Measurements from ENCODE around the gene FAM83B. TPM values are rescaled to one million over a fixed set of nuclear protein-coding genes. Genes with fewer than 3 reads are reported as not detected.

The FAM83B gene
- total RNA-seq, 1 donor: not detected

- H4K20me1 ChIP-seq (ENCODE audit: insufficient read depth, low read length): no peaks in the 10 kb centered on the region
- DNase-seq (ENCODE audit: insufficient read length, low spot score, missing footprints): no peak
These were observed 13.6 kb downstream of the FAM83B start for GRCh38 chr6:54860132-54860531.

GRCh38 chr6:54860739-54861138 is 14.2 kb downstream of the FAM83B start:
- Histone ChIP-seq H2AFZ (ENCODE audit: low read length) (no peak overlapping the region), H3K27me3 (ENCODE audit: insufficient read depth, low read length) (no peaks in the 10 kb centered on the region), H3K36me3 (ENCODE audit: insufficient read depth, low read length) (no peaks in the 10 kb centered on the region), H3K4me3 (ENCODE audit: insufficient read depth, low read length) (no peak overlapping the region), H4K20me1 (ENCODE audit: insufficient read depth, low read length) (no peaks in the 10 kb centered on the region), H3K79me2 (ENCODE audit: insufficient read depth, low read length) (no peaks in the 10 kb centered on the region), H3K4me1 (ENCODE audit: insufficient read depth, low read length) (no peaks in the 10 kb centered on the region), H3K4me2 (ENCODE audit: insufficient read depth, low read length) (no peak overlapping the region), H3K9me3 (ENCODE audit: low read depth, low read length) (no peaks in the 10 kb centered on the region), H3K27ac (ENCODE audit: low read depth, low read length) (no peak overlapping the region)
- no peak for TF ChIP-seq CTCF (IDR thresholded peaks at IDR 0.05; ENCODE audit: extremely low read depth, low read depth, low read length)
- no peak for DNase-seq (ENCODE audit: insufficient read length, low spot score, missing footprints)

More at GRCh38 chr6:54860132-54860531, 13.6 kb downstream of the FAM83B start:
- no peak overlapping the region for H2AFZ ChIP-seq (ENCODE audit: low read length)
- TF ChIP-seq CTCF (IDR thresholded peaks at IDR 0.05; ENCODE audit: extremely low read depth, low read depth, low read length): no peak
- no peaks in the 10 kb centered on the region for H3K27me3 ChIP-seq (ENCODE audit: insufficient read depth, low read length)
- H3K4me3 ChIP-seq (ENCODE audit: insufficient read depth, low read length): no peak overlapping the region
- no peaks in the 10 kb centered on the region for H3K36me3 ChIP-seq (ENCODE audit: insufficient read depth, low read length)
- no peaks in the 10 kb centered on the region for H3K9me3 ChIP-seq (ENCODE audit: low read depth, low read length)
- no peaks in the 10 kb centered on the region for H3K79me2 ChIP-seq (ENCODE audit: insufficient read depth, low read length)
- no peak overlapping the region for H3K4me2 ChIP-seq (ENCODE audit: insufficient read depth, low read length)
- no peaks in the 10 kb centered on the region for H3K4me1 ChIP-seq (ENCODE audit: insufficient read depth, low read length)
- H3K27ac ChIP-seq (ENCODE audit: low read depth, low read length): no peak overlapping the region

GRCh38 chr6:54861905-54862616 is 15.5 kb downstream of the FAM83B start:
- Histone ChIP-seq H3K27ac (ENCODE audit: low read depth, low read length) (no peak overlapping the region), H3K36me3 (ENCODE audit: insufficient read depth, low read length) (no peaks in the 10 kb centered on the region), H3K4me3 (ENCODE audit: insufficient read depth, low read length) (no peak overlapping the region), H3K9me3 (ENCODE audit: low read depth, low read length) (no peaks in the 10 kb centered on the region), H3K79me2 (ENCODE audit: insufficient read depth, low read length) (no peaks in the 10 kb centered on the region), H4K20me1 (ENCODE audit: insufficient read depth, low read length) (no peaks in the 10 kb centered on the region), H2AFZ (ENCODE audit: low read length) (no peak overlapping the region), H3K4me1 (ENCODE audit: insufficient read depth, low read length) (no peaks in the 10 kb centered on the region), H3K27me3 (ENCODE audit: insufficient read depth, low read length) (no peaks in the 10 kb centered on the region), H3K4me2 (ENCODE audit: insufficient read depth, low read length) (no peak overlapping the region)
- no peak for DNase-seq (ENCODE audit: insufficient read length, low spot score, missing footprints)
- no peak for TF ChIP-seq CTCF (IDR thresholded peaks at IDR 0.05; ENCODE audit: extremely low read depth, low read depth, low read length)

- Histone ChIP-seq H3K36me3 (ENCODE audit: insufficient read depth, low read length) (no peaks in the 10 kb centered on the region), H2AFZ (ENCODE audit: low read length) (no peak overlapping the region), H4K20me1 (ENCODE audit: insufficient read depth, low read length) (no peaks in the 10 kb centered on the region), H3K27ac (ENCODE audit: low read depth, low read length) (no peak overlapping the region), H3K79me2 (ENCODE audit: insufficient read depth, low read length) (no peaks in the 10 kb centered on the region), H3K4me1 (ENCODE audit: insufficient read depth, low read length) (no peaks in the 10 kb centered on the region), H3K4me2 (ENCODE audit: insufficient read depth, low read length) (no peak overlapping the region), H3K9me3 (ENCODE audit: low read depth, low read length) (no peaks in the 10 kb centered on the region), H3K4me3 (ENCODE audit: insufficient read depth, low read length) (no peak overlapping the region), H3K27me3 (ENCODE audit: insufficient read depth, low read length) (no peaks in the 10 kb centered on the region)
- no peak for DNase-seq (ENCODE audit: insufficient read length, low spot score, missing footprints)
- TF ChIP-seq CTCF (IDR thresholded peaks at IDR 0.05; ENCODE audit: extremely low read depth, low read depth, low read length): no peak
These were observed 17.7 kb downstream of the FAM83B start for GRCh38 chr6:54864272-54864671.

Measured in osteoblast (primary cell).